ENCODE data around the gene PDLIM1.

Gene PDLIM1

DNA sequence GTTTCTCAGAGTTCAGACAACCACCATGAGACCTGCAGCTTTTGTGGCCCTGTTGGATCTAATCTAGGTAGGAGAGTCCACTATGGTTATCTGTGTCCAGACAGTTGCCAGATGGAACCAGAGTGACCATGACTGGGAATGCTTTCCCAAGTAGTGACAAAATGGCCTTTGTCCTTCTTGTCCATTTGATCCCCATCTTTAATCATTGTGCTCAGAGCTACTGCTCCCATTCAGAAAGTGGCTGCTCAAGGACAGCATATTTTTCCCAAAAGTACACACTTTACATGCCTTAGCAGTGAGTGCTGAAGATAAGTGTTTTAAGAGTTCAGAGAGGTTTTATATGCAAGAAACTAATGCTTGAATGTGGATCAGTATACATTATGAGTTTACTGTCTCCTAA lies 102.2 kb downstream of the PDLIM1 start:
- Histone ChIP-seq H3K4me3 (replicated peaks; ENCODE audit: insufficient read depth, low read length) (no peak overlapping the region), H3K27ac (replicated peaks) (no peak overlapping the region), H3K27me3 (ENCODE audit: insufficient read depth, poor library complexity, severe bottlenecking) (peaks cover 2% of the 10 kb centered on the region)
- TF ChIP-seq REST (IDR thresholded peaks at IDR 0.05; ENCODE audit: insufficient replicate concordance, low read depth) (no peak), POLR2AphosphoS5 (IDR thresholded peaks at IDR 0.05; ENCODE audit: low read depth) (no peak), SPI1 (IDR thresholded peaks at IDR 0.05; ENCODE audit: borderline replicate concordance, low read depth) (no peak), GABPA (IDR thresholded peaks at IDR 0.05; ENCODE audit: low read depth) (no peak), CTCF (IDR thresholded peaks at IDR 0.05; ENCODE audit: insufficient read depth, low read length) (no peak)
- no peak for DNase-seq (ENCODE audit: low read depth in 1 of 2, low spot score in 1 of 2)

GRCh38 chr10:95187617-95188016 lies 103.2 kb downstream of the PDLIM1 start:
- TF ChIP-seq REST (IDR thresholded peaks at IDR 0.05; ENCODE audit: insufficient replicate concordance, low read depth) (no peak), CTCF (IDR thresholded peaks at IDR 0.05; ENCODE audit: insufficient read depth, low read length) (no peak), SPI1 (IDR thresholded peaks at IDR 0.05; ENCODE audit: borderline replicate concordance, low read depth) (no peak), GABPA (IDR thresholded peaks at IDR 0.05; ENCODE audit: low read depth) (no peak), POLR2AphosphoS5 (IDR thresholded peaks at IDR 0.05; ENCODE audit: low read depth) (no peak)
- no peak for DNase-seq (ENCODE audit: low read depth in 1 of 2, low spot score in 1 of 2)
- Histone ChIP-seq H3K27ac (replicated peaks) (no peak overlapping the region), H3K27me3 (ENCODE audit: insufficient read depth, poor library complexity, severe bottlenecking) (peaks cover 9% of the 10 kb centered on the region), H3K4me3 (replicated peaks; ENCODE audit: insufficient read depth, low read length) (no peak overlapping the region)

Measured in HL-60 (cell line).